Neuronal stem cell (in vitro differentiated cells): ENCODE results near the gene RNF138.
"Not testable (repeated sequence)": the region's sequence is repeated elsewhere in the genome, so short reads cannot be mapped to it uniquely, and the experiment has no call there.

Source experiments
- DNase-seq: peaks from one replicate; pipeline ENCODE4 v3.0.0-alpha.2; 2013; ENCODE audit warnings: low spot score
- H2AFZ ChIP-seq: one replicate; pipeline ENCODE4 v1.6.1; 2013; ENCODE audit warnings: mild to moderate bottlenecking, low read length, inconsistent platforms
- H2AK5ac ChIP-seq: 2 replicates; pipeline ENCODE4 v1.6.1; 2013; ENCODE audit warnings: low read depth, mild to moderate bottlenecking, inconsistent platforms, low read length, moderate library complexity, mixed read lengths
- H2BK120ac ChIP-seq: 2 replicates; pipeline ENCODE4 v1.6.1; 2013; ENCODE audit warnings: low read depth, mild to moderate bottlenecking, inconsistent platforms, low read length, moderate library complexity, mixed read lengths
- H2BK12ac ChIP-seq: one replicate; pipeline ENCODE4 v1.6.1; 2013; ENCODE audit warnings: low read length, inconsistent platforms
- H2BK15ac ChIP-seq: 2 replicates; pipeline ENCODE4 v1.6.1; 2013; ENCODE audit warnings: mild to moderate bottlenecking, low read length, inconsistent platforms, mixed read lengths
- H2BK5ac ChIP-seq: one replicate; pipeline ENCODE4 v1.6.1; 2013; ENCODE audit warnings: inconsistent platforms, mild to moderate bottlenecking, low read length, moderate library complexity
- H3K14ac ChIP-seq: one replicate; pipeline ENCODE4 v1.6.1; 2013; ENCODE audit warnings: low read length, inconsistent platforms
- H3K18ac ChIP-seq: 2 replicates; pipeline ENCODE4 v1.6.1; 2013; ENCODE audit warnings: low read length, inconsistent platforms
- H3K23ac ChIP-seq: 2 replicates; pipeline ENCODE4 v1.6.1; 2013; ENCODE audit warnings: low read depth, mild to moderate bottlenecking, mixed read lengths, low read length, inconsistent platforms; ENCODE audit not compliant: poor library complexity
- H3K27ac ChIP-seq: replicated peaks from 3 replicates; pipeline ENCODE4 v1.5.1; 2013; ENCODE audit warnings: low read length, inconsistent platforms
- H3K27me3 ChIP-seq, 3 experiments: 2 replicates each; pipeline ENCODE4 v1.6.1; 2013; ENCODE audit warnings: low read length in 3 of 3, mild to moderate bottlenecking in 2 of 3, inconsistent platforms in 1 of 3, low read depth in 1 of 3, mixed read lengths in 1 of 3, moderate library complexity in 1 of 3; ENCODE audit not compliant: control insufficient read depth in 3 of 3, insufficient read depth in 3 of 3
- H3K36me3 ChIP-seq, 2 donors: replicated peaks in 1 of 2; 2 replicates each; pipeline ENCODE4 v1.6.1; 2013; ENCODE audit warnings: low read length in 2 of 2; ENCODE audit not compliant: control insufficient read depth in 2 of 2, insufficient read depth in 2 of 2
- H3K4ac ChIP-seq: 2 replicates; pipeline ENCODE4 v1.6.1; 2013; ENCODE audit warnings: inconsistent platforms, mild to moderate bottlenecking, low read length, moderate library complexity
- H3K4me1 ChIP-seq, 2 donors: 1 replicate in 1 of 2; 2 replicates in 1 of 2; pipeline ENCODE4 v1.6.1; 2013; ENCODE audit warnings: low read length in 2 of 2, low read depth in 1 of 2; ENCODE audit not compliant: control insufficient read depth in 2 of 2, insufficient read depth in 1 of 2
- H3K4me2 ChIP-seq: one replicate; pipeline ENCODE4 v1.6.1; 2013; ENCODE audit warnings: mild to moderate bottlenecking, low read length, inconsistent platforms; ENCODE audit not compliant: insufficient read depth, poor library complexity, severe bottlenecking
- H3K4me3 ChIP-seq, 2 donors: 2 replicates each; pipeline ENCODE4 v1.5.1; 2013; ENCODE audit warnings: low read length in 2 of 2, mild to moderate bottlenecking in 2 of 2, inconsistent platforms in 1 of 2, moderate library complexity in 1 of 2
- H3K79me1 ChIP-seq: one replicate; pipeline ENCODE4 v1.6.1; 2013; ENCODE audit warnings: low read depth, mild to moderate bottlenecking, inconsistent platforms, low read length, moderate library complexity
- H3K9ac ChIP-seq: one replicate; pipeline ENCODE4 v1.6.1; 2013; ENCODE audit warnings: mild to moderate bottlenecking, low read depth, low read length, inconsistent platforms; ENCODE audit not compliant: poor library complexity
- H3K9me3 ChIP-seq, 2 donors: replicated peaks in 1 of 2; 2 replicates each; pipeline versions ENCODE3 to v1.6.1; 2013; ENCODE audit warnings: low read length in 2 of 2, mild to moderate bottlenecking in 2 of 2, inconsistent platforms in 1 of 2, low read depth in 1 of 2, mixed read lengths in 1 of 2, moderate library complexity in 1 of 2; ENCODE audit not compliant: control insufficient read depth in 2 of 2, insufficient read depth in 1 of 2
- H4K8ac ChIP-seq: one replicate; pipeline ENCODE4 v1.6.1; 2013; ENCODE audit warnings: low read depth, mild to moderate bottlenecking, inconsistent platforms, low read length, moderate library complexity
- H4K91ac ChIP-seq: one replicate; pipeline ENCODE4 v1.6.1; 2013; ENCODE audit warnings: low read length, low read depth, mild to moderate bottlenecking, inconsistent platforms; ENCODE audit not compliant: poor library complexity
- WGBS, 2 donors: extraction: QIAGEN DNeasy Blood & Tissue Kit; methylation state at CpG; one replicate each; pipeline ENCODE4 v1.1.7; 2013; ENCODE audit warnings: missing lambda C conversion rate in 2 of 2, mixed read lengths in 1 of 2; ENCODE audit not compliant: insufficient read length in 2 of 2, insufficient replicate concordance in 1 of 2; ENCODE audit errors: extremely low coverage in 2 of 2; 5-methylcytosine and 5-hydroxymethylcytosine counted together

RNF138 gene

GRCh38 chr18:32157580-32157979 lies 65.9 kb downstream of the RNF138 start:
- H3K18ac ChIP-seq, result no peak overlapping the region
- no peaks in the 10 kb centered on the region for H3K9me3 ChIP-seq
- H3K4me3 ChIP-seq, result no peak overlapping the region
- no peaks in the 10 kb centered on the region for H3K36me3 ChIP-seq
- H2BK5ac ChIP-seq, result no peak overlapping the region
- H3K4me2 ChIP-seq, result no peak overlapping the region
- no CpG with 5 or more reads among the region's 5 CpGs for WGBS, 2 donors
- no peak overlapping the region for H3K9ac ChIP-seq
- no peak overlapping the region for H3K14ac ChIP-seq
- no peak for DNase-seq
- no peaks in the 10 kb centered on the region for H3K79me1 ChIP-seq
- no peak overlapping the region for H3K4ac ChIP-seq
- no peak overlapping the region for H2BK120ac ChIP-seq
- H3K27ac ChIP-seq, result no peak overlapping the region
- H2BK12ac ChIP-seq, result no peak overlapping the region
- H3K27me3 ChIP-seq, result peaks cover 0 to 7% (median 0%) of the 10 kb centered on the region in 3 experiments
- no peak overlapping the region for H3K23ac ChIP-seq
- H4K8ac ChIP-seq, result no peak overlapping the region
- H2AFZ ChIP-seq, result peak overlapping the region; percentile 5
- H2AK5ac ChIP-seq, result no peak overlapping the region
- peaks cover 0 to 2% of the 10 kb centered on the region in 2 donors for H3K4me1 ChIP-seq
- no peak overlapping the region for H2BK15ac ChIP-seq
- H4K91ac ChIP-seq, result no peak overlapping the region

GRCh38 chr18:32158108-32158624 lies 66.5 kb downstream of the RNF138 start:
- WGBS, 2 donors, result no CpG with 5 or more reads among the region's 22 CpGs
- Histone ChIP-seq H2BK12ac (no peak overlapping the region), H2BK5ac (no peak overlapping the region), H3K9me3 (no peaks in the 10 kb centered on the region), H3K4ac (no peak overlapping the region), H2BK120ac (no peak overlapping the region), H4K8ac (no peak overlapping the region), H3K4me3 (no peak overlapping the region), H2AK5ac (no peak overlapping the region), H3K4me1 (peaks cover 0 to 2% of the 10 kb centered on the region in 2 donors), H2BK15ac (no peak overlapping the region), H2AFZ (peak overlapping the region; percentile 33), H3K9ac (no peak overlapping the region), H3K4me2 (no peak overlapping the region), H3K27me3 (peaks cover 0 to 7% (median 0%) of the 10 kb centered on the region in 3 experiments), H3K18ac (no peak overlapping the region), H3K79me1 (no peaks in the 10 kb centered on the region), H3K36me3 (no peaks in the 10 kb centered on the region), H4K91ac (no peak overlapping the region), H3K23ac (no peak overlapping the region), H3K14ac (no peak overlapping the region), H3K27ac (no peak overlapping the region)
- DNase-seq, result peak; percentile 86

GRCh38 chr18:32158631-32159030 lies 67.0 kb downstream of the RNF138 start:
- H2BK12ac ChIP-seq, H2BK120ac ChIP-seq, H3K4me1 ChIP-seq, H3K36me3 ChIP-seq, H3K9ac ChIP-seq, H2AK5ac ChIP-seq, H3K23ac ChIP-seq, H3K4me3 ChIP-seq, H4K8ac ChIP-seq, H3K27me3 ChIP-seq, H3K4ac ChIP-seq, H2BK5ac ChIP-seq, DNase-seq, H3K14ac ChIP-seq, H3K18ac ChIP-seq, H3K79me1 ChIP-seq, H2AFZ ChIP-seq, H3K4me2 ChIP-seq, H2BK15ac ChIP-seq, H3K27ac ChIP-seq, H4K91ac ChIP-seq, H3K9me3 ChIP-seq: not testable (repeated sequence)
- WGBS, 2 donors, result no CpG with 5 or more reads among the region's 9 CpGs

GRCh38 chr18:32160547-32160946 lies 68.9 kb downstream of the RNF138 start:
- Histone ChIP-seq H3K27ac (no peak overlapping the region), H3K14ac (no peak overlapping the region), H4K91ac (peak overlapping the region; percentile 38), H3K4me1 (peaks cover 0 to 2% of the 10 kb centered on the region in 2 donors), H2BK120ac (no peak overlapping the region), H3K23ac (no peak overlapping the region), H2BK5ac (no peak overlapping the region), H3K27me3 (peaks cover 0 to 7% (median 0%) of the 10 kb centered on the region in 3 experiments), H3K4me2 (no peak overlapping the region), H3K9ac (no peak overlapping the region), H2BK15ac (no peak overlapping the region), H2AK5ac (no peak overlapping the region), H3K79me1 (no peaks in the 10 kb centered on the region), H3K4me3 (no peak overlapping the region), H3K4ac (no peak overlapping the region), H3K18ac (no peak overlapping the region), H2AFZ (no peak overlapping the region), H4K8ac (no peak overlapping the region), H3K36me3 (no peaks in the 10 kb centered on the region), H2BK12ac (no peak overlapping the region), H3K9me3 (no peaks in the 10 kb centered on the region)
- no peak for DNase-seq
- WGBS, 2 donors, result no CpG with 5 or more reads among the region's 2 CpGs
